ENCODE measurements around the gene DCP1A. TPM values are rescaled to one million over a fixed set of nuclear protein-coding genes. Genes with fewer than 3 reads are reported as not detected.
"Not testable (repeated sequence)": the region's sequence is repeated elsewhere in the genome, so short reads cannot be mapped to it uniquely, and the experiment has no call there.

DCP1A gene
- total RNA-seq, 1 donor from 2014 or later = 44.3 TPM

DNA sequence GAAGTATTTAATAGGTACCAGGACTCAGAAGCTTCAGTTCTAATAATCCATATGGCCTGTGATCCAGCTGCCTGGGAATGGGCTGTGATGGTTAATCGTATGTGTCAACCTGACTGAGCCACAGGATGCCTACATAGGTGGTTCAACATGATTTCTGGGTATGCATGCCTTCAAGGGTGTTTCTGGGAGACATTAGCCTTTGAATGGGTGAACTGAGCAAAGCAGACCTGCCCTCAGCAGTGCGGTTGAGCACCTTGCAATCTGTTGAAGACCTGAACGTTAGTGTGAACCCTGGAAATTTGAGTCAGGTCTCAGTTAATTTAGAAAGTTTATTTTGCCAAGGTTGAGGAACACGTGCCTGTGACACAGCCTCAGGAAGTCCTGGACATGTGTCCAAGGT lies 68.7 kb downstream of the DCP1A start:
- no peak overlapping the region for H3K4me3 Mint-ChIP-seq (ENCODE audit: low read depth)
- no peaks in the 10 kb centered on the region for H3K9me3 Mint-ChIP-seq
- no peak for DNase-seq (ENCODE audit: low spot score)
- H3K36me3 Mint-ChIP-seq (ENCODE audit: low read depth) = peaks cover 15% of the 10 kb centered on the region
- intact Hi-C loops (cut with micrococcal nuclease) = no loop called here
- H3K27ac Mint-ChIP-seq = no peak overlapping the region
- peaks cover 8% of the 10 kb centered on the region for H3K4me1 Mint-ChIP-seq (ENCODE audit: low read depth)
- no peaks in the 10 kb centered on the region for H3K27me3 Mint-ChIP-seq (ENCODE audit: low read depth)

DNA sequence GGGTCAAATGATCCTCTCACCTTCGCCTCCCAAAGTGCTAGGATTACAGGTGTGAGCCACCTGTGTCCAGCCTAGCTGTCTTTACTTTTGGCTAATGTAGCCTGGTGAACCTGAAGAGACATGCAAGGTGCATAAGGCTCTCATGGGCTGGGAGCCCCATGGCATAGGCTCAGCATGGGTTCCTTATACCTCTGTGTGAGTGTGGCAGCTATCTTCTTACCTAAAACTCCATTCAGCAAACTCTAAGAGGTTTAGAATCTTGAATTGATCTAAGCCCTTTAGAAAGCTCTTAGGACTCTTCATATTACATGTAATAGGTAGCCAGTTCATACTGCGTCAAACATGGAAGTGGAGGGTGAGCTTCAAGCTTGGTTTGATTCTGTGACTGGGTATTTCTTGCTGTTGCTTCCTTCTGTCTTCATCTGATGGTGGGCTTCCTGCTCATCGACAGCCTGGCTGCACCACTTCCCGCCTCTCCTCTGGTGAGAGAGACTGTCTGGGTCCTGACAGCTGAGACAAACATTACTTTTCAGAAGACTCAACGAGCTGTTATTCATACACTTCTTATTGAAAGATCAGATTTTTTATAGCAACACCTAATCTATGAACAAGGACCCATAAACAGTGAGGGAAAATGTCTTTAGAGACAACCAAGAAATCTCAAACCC lies 72.3 kb downstream of the DCP1A start:
- H3K36me3 Mint-ChIP-seq (ENCODE audit: low read depth) = no peaks in the 10 kb centered on the region
- intact Hi-C loops (cut with micrococcal nuclease) = no loop called here
- no peaks in the 10 kb centered on the region for H3K9me3 Mint-ChIP-seq
- no peaks in the 10 kb centered on the region for H3K27me3 Mint-ChIP-seq (ENCODE audit: low read depth)
- peak overlapping the region; percentile 42 for H3K27ac Mint-ChIP-seq
- H3K4me3 Mint-ChIP-seq (ENCODE audit: low read depth) = no peak overlapping the region
- DNase-seq (ENCODE audit: low spot score) = no peak
- H3K4me1 Mint-ChIP-seq (ENCODE audit: low read depth) = peaks cover 14% of the 10 kb centered on the region

DNA sequence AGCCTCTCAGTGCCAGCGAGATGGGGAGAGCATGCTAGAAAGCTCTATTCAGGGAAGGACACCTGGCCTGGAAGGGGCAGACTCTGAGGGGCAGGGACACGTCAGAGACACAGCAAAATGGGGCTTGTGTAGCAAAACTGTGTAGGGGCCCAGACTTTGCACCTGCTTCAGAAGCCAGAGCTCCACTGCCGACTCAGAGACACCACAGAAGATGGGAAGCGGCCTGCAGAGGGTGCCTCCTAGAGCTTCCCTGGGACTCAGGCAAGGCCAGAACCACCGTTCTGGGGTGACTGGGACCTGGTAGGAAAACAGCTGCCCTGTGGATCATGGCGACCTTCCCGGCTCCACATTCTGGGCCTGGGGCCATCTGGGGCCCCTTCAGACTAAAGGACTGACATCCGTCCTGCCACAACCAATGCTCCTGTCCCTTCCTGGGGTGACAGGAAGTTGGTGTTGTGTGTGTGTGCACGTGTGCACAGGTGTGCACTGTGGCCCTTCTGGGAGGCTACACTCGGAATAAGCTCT lies 74.1 kb downstream of the DCP1A start:
- no peak for DNase-seq (ENCODE audit: low spot score)
- no peaks in the 10 kb centered on the region for H3K36me3 Mint-ChIP-seq (ENCODE audit: low read depth)
- no peaks in the 10 kb centered on the region for H3K27me3 Mint-ChIP-seq (ENCODE audit: low read depth)
- peaks cover 18% of the 10 kb centered on the region for H3K4me1 Mint-ChIP-seq (ENCODE audit: low read depth)
- no peak overlapping the region for H3K4me3 Mint-ChIP-seq (ENCODE audit: low read depth)
- intact Hi-C loops (cut with micrococcal nuclease) = no loop called here
- no peak overlapping the region for H3K27ac Mint-ChIP-seq
- H3K9me3 Mint-ChIP-seq = no peaks in the 10 kb centered on the region

- H3K4me1 Mint-ChIP-seq (ENCODE audit: low read depth) = peaks cover 14% of the 10 kb centered on the region
- no peak for DNase-seq (ENCODE audit: low spot score)
- no peak overlapping the region for H3K4me3 Mint-ChIP-seq (ENCODE audit: low read depth)
- H3K27me3 Mint-ChIP-seq (ENCODE audit: low read depth) = peaks cover under 1% of the 10 kb centered on the region
- peak overlapping the region; percentile 59 for H3K27ac Mint-ChIP-seq
- H3K36me3 Mint-ChIP-seq (ENCODE audit: low read depth) = no peaks in the 10 kb centered on the region
- intact Hi-C loops (cut with micrococcal nuclease) = no loop called here
- no peaks in the 10 kb centered on the region for H3K9me3 Mint-ChIP-seq
Measured at GRCh38 chr3:53269888-53270880, 77.2 kb downstream of the DCP1A start.

DNA sequence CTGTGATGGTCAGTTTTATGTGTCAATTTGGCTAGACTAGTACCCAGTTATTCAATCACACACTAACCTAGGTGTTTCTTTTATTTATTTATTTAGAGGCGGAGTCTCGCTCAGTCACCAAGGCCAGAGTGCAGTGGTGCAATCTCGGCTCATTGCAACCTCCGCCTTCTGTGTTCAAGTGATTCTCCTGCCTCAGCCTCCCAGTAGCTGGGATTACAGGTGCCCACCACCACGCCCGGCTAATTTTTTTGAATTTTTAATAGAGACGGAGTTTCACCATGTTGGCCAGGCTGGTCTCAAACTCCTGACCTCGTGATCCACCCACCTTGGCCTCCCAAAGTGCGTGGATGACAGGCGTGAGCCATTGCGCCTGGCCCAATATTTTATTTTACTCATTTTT lies 78.2 kb downstream of the DCP1A start:
- H3K27ac Mint-ChIP-seq; intact Hi-C loops (cut with micrococcal nuclease); H3K4me1 Mint-ChIP-seq (ENCODE audit: low read depth); H3K27me3 Mint-ChIP-seq (ENCODE audit: low read depth); DNase-seq (ENCODE audit: low spot score); H3K36me3 Mint-ChIP-seq (ENCODE audit: low read depth); H3K9me3 Mint-ChIP-seq; H3K4me3 Mint-ChIP-seq (ENCODE audit: low read depth): not testable (repeated sequence)

- DNase-seq (ENCODE audit: low spot score) = no peak
- H3K36me3 Mint-ChIP-seq (ENCODE audit: low read depth) = no peaks in the 10 kb centered on the region
- no peaks in the 10 kb centered on the region for H3K9me3 Mint-ChIP-seq
- peaks cover 8% of the 10 kb centered on the region for H3K4me1 Mint-ChIP-seq (ENCODE audit: low read depth)
- H3K27ac Mint-ChIP-seq = no peak overlapping the region
- H3K27me3 Mint-ChIP-seq (ENCODE audit: low read depth) = peaks cover 4% of the 10 kb centered on the region
- no peak overlapping the region for H3K4me3 Mint-ChIP-seq (ENCODE audit: low read depth)
- intact Hi-C loops (cut with micrococcal nuclease) = no loop called here
Measured at GRCh38 chr3:53267766-53268165, 79.6 kb downstream of the DCP1A start.

DNA sequence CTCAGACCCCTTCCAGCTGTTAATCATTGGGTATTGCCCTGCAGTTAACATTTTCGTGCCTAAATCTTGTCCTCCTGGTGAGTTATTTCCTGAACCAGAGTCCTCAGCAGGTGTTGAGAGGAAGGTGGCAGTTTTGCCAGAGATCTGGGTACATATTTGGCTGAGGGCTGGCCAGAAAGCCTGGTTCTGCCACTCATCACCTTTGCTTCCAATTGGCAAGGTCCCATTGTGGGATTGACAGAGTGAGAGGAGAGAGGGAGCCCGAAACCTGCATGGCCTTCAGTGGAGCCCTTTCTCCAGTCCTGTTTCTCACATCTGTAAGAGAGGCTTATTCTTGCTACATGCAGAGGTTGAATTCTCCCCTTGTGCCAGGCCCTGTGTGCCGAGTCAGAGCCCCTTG lies 82.6 kb downstream of the DCP1A start:
- H3K27me3 Mint-ChIP-seq (ENCODE audit: low read depth) = peaks cover 4% of the 10 kb centered on the region
- no peak overlapping the region for H3K27ac Mint-ChIP-seq
- peaks cover 3% of the 10 kb centered on the region for H3K4me1 Mint-ChIP-seq (ENCODE audit: low read depth)
- DNase-seq (ENCODE audit: low spot score) = no peak
- intact Hi-C loops (cut with micrococcal nuclease) = no loop called here
- no peaks in the 10 kb centered on the region for H3K9me3 Mint-ChIP-seq
- H3K36me3 Mint-ChIP-seq (ENCODE audit: low read depth) = no peaks in the 10 kb centered on the region
- H3K4me3 Mint-ChIP-seq (ENCODE audit: low read depth) = no peak overlapping the region

DNA sequence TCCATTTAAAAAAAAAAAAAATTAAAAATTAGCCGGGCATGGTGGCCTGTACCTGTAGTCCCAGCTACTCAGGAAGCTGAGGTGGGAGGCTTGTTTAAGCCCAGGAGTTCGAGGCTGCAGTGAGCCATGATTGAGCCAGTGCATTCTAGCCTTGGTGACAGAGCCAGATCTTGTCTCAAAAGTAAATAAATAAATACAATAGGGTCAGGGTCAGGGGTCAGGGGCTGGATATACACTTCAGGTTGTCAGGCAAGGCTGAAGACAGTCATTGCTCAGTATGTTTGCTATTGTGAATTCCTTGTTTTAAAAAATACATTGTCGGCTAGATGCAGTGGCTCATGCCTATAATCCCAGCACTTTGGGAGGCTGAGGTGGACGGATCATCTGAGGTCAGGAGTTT lies 83.4 kb downstream of the DCP1A start:
- peaks cover 4% of the 10 kb centered on the region for H3K27me3 Mint-ChIP-seq (ENCODE audit: low read depth)

DNA sequence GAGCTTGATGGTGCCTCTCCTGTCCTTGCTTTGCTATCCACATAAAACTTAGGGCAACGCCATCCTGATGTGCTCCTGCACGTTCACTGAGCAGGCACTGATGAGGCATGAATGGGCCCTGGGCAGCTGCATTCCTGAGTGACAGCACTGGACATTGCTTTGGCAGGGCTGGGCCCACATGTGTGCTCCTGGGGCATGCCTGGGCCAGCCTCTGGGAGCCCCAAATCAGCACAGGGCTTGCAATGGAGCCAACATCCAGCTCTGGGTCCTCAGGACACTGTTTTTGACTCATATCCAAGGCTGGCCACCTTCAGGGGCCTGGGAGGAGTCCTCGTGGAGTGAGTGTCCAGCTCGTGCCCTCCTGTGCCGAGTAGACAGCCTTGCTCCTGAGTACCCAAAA lies 85.6 kb downstream of the DCP1A start:
- Mint-ChIP-seq H3K27me3 (ENCODE audit: low read depth) (peaks cover 4% of the 10 kb centered on the region), H3K4me1 (ENCODE audit: low read depth) (peaks cover 2% of the 10 kb centered on the region), H3K36me3 (ENCODE audit: low read depth) (no peaks in the 10 kb centered on the region), H3K9me3 (no peaks in the 10 kb centered on the region), H3K27ac (no peak overlapping the region), H3K4me3 (ENCODE audit: low read depth) (no peak overlapping the region)
- intact Hi-C loops (cut with micrococcal nuclease) = no loop called here
- DNase-seq (ENCODE audit: low spot score) = no peak

More for the DNA sequence above, 83.4 kb downstream of the DCP1A start:
- DNase-seq (ENCODE audit: low spot score) = no peak
- Mint-ChIP-seq H3K4me1 (ENCODE audit: low read depth) (peaks cover 2% of the 10 kb centered on the region), H3K9me3 (no peaks in the 10 kb centered on the region), H3K36me3 (ENCODE audit: low read depth) (no peaks in the 10 kb centered on the region), H3K4me3 (ENCODE audit: low read depth) (no peak overlapping the region), H3K27ac (no peak overlapping the region)
- intact Hi-C loops (cut with micrococcal nuclease) = no loop called here

DNA sequence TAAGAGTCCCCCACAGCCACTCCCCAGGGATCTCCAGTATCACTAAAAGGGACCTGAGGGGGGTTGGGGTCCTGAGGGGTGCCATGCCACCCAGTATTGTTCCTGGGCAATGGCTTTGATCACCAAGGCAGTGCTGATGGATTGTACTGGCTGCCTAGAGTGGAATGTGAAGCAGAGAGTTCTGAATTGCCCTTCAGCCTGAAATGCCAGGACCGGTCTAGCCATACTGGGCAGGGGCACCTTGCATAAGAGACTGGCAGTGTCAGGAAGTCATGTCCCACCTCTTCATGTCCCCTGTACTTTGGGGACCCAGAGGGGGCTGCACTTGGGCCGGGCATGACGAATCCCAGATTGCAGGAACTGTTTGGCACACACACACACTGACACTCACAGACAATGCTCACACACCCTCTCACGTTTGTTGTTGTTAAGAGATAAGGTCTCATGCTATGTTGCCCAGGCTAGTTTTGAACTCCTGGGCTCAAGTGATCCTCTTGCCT lies 87.0 kb downstream of the DCP1A start:
- Mint-ChIP-seq H3K27ac (no peak overlapping the region), H3K4me3 (ENCODE audit: low read depth) (no peak overlapping the region), H3K9me3 (no peaks in the 10 kb centered on the region), H3K36me3 (ENCODE audit: low read depth) (no peaks in the 10 kb centered on the region), H3K4me1 (ENCODE audit: low read depth) (peaks cover 4% of the 10 kb centered on the region), H3K27me3 (ENCODE audit: low read depth) (peaks cover 4% of the 10 kb centered on the region)
- DNase-seq (ENCODE audit: low spot score) = no peak
- intact Hi-C loops (cut with micrococcal nuclease) = no loop called here

DNA sequence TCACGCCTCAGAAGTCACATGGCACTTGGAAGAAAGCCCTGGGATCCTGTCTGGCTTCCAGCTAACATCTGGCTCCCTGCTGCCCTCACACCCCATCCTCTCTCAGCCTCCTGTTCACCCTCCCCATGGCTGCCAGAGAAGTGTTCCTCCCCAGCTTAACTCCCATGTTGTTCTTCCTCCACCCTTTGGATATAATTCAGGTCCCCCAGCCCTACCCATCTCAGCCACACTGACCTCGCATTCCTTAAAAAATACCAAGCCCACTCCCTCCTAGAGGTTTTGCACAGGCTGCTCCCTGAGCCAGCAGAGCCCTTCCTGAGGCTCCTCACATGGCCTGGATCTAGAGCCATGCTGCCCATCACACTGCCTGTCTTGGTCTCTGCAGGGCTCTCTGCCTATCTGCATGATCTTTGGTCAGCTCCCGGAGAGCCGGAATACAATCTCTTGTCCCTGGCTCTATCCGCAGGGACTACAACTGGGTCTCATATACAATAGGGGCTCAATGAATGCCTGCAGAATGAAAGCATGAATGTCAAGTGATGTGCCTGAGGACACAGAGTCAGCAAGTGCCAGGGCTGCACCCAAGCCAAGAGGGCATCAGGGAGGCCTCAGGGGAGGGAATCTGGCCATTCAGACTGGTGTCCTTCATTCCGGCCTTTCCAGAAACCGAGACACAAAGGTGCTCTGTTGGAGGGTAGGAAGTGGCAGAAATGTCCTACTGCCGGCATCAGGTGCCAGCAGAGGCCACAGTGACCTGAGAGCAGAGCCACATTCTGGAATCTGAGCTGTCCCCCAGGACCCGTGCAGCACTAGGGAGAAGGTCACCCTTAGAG lies 87.7 kb downstream of the DCP1A start:
- DNase-seq (ENCODE audit: low spot score) = no peak
- Mint-ChIP-seq H3K4me3 (ENCODE audit: low read depth) (no peak overlapping the region), H3K4me1 (ENCODE audit: low read depth) (peaks cover 4% of the 10 kb centered on the region), H3K27me3 (ENCODE audit: low read depth) (peaks cover 1% of the 10 kb centered on the region), H3K9me3 (no peaks in the 10 kb centered on the region), H3K27ac (no peak overlapping the region), H3K36me3 (ENCODE audit: low read depth) (peaks cover 2% of the 10 kb centered on the region)
- intact Hi-C loops (cut with micrococcal nuclease) = loop anchor here (5.0 kb wide), 1 partner anchor 88 kb away; the partner anchor contains the start of gene DCP1A

Measured in activated T-helper 2 cell treated with anti-CD3 and anti-CD28 coated beads, Interferon-gamma antibody, Interleukin-2, Interleukin-4, amounts not matched to agents 10 μg/mL and 5 μg/mL and 100 μg/mL, durations not matched to agents 14 hours and 24 hours and 36 hours (primary cell).